K562 (cell line): Measurements from ENCODE around the gene RNF166. TPM values are rescaled to one million over a fixed set of nuclear protein-coding genes. Genes with fewer than 3 reads are reported as not detected.
A peak's percentile ranks its signal among the peaks of the same experiment; 100 is the strongest.

Source experiments
- BRD9 ChIP-seq: fragments of 450-650 bp; IDR thresholded peaks from 2 replicates; pipeline ENCODE4 v1.6.1; 2018; ENCODE audit warnings: low read depth; ENCODE audit not compliant: partially characterized antibody
- C11orf30 ChIP-seq: fragments of 450-650 bp; IDR thresholded peaks from 2 replicates; pipeline ENCODE4 v1.6.1; 2016; ENCODE audit warnings: low read depth, mild to moderate bottlenecking
- CC2D1A ChIP-seq: fragments of 450-650 bp; IDR thresholded peaks from 2 replicates; pipeline ENCODE4 v1.6.1; 2017; ENCODE audit warnings: mild to moderate bottlenecking
- CEBPG ChIP-seq, 3 experiments: fragments of 200-800 bp in 1 of 3; sonication (Bioruptor generic) in 1 of 3; sonication (generic) in 1 of 3; formaldehyde crosslinking in 1 of 3; IDR thresholded peaks in 2 of 3; conservative IDR thresholded peaks in 1 of 3; 2 replicates each; pipeline versions ENCODE4 v1.6.1 to v1.8.0; 2016 to 2022; ENCODE audit warnings: missing compliant biosample characterization in 2 of 3, missing genetic modification characterization in 2 of 3, mild to moderate bottlenecking in 1 of 3, missing genetic modification reagents in 1 of 3
- ELK3 ChIP-seq: fragments of 450-650 bp; formaldehyde crosslinking; IDR thresholded peaks from 2 replicates; pipeline ENCODE4 v1.4.0; 2020; ENCODE audit warnings: mild to moderate bottlenecking
- ERF ChIP-seq: fragments of 450-650 bp; formaldehyde crosslinking; IDR thresholded peaks from 2 replicates; pipeline ENCODE4 v1.4.0; 2020; ENCODE audit warnings: mild to moderate bottlenecking, mixed read lengths
- FOS ChIP-seq: IDR thresholded peaks from 3 replicates; pipeline ENCODE4 v1.6.1; 2011; ENCODE audit not compliant: insufficient read length; ENCODE audit errors: extremely low read depth
- GATAD2A ChIP-seq: fragments of 450-650 bp; IDR thresholded peaks from 2 replicates; pipeline ENCODE4 v1.6.1; 2017
- HMBOX1 ChIP-seq: sonication (generic); IDR thresholded peaks from 2 replicates; pipeline ENCODE4 v1.6.1; 2016
- JUN ChIP-seq, 2 experiments: sonication (generic) in 1 of 2; formaldehyde crosslinking in 1 of 2; IDR thresholded peaks; 2 replicates each; pipeline versions ENCODE4 v1.6.1 to v1.8.0; 2012 to 2022; ENCODE audit warnings: borderline replicate concordance in 2 of 2, mild to moderate bottlenecking in 2 of 2, improper control_type of control experiment in 1 of 2, low read depth in 1 of 2, low read length in 1 of 2, missing genetic modification reagents in 1 of 2
- MED1 ChIP-seq: sonication (generic); formaldehyde crosslinking; IDR thresholded peaks from 2 replicates; pipeline ENCODE4 v1.8.1; 2023; ENCODE audit warnings: missing genetic modification reagents, borderline replicate concordance
- MITF ChIP-seq: IDR thresholded peaks from 2 replicates; pipeline ENCODE4 v1.6.1; 2014; ENCODE audit warnings: antibody characterized with exemption
- NCOR1 ChIP-seq: fragments of 450-650 bp; IDR thresholded peaks from 2 replicates; pipeline ENCODE4 v1.6.1; 2016; ENCODE audit warnings: mild to moderate bottlenecking, moderate library complexity
- POLR2AphosphoS2 ChIP-seq: IDR thresholded peaks from 2 replicates; pipeline ENCODE4 v1.6.1; 2012; ENCODE audit warnings: low read length, improper control_type of control experiment
- SREBF1 ChIP-seq: fragments of 150-350 bp; IDR thresholded peaks from 2 replicates; pipeline ENCODE4 v1.6.1; 2014; ENCODE audit warnings: antibody characterized with exemption, low read depth, low read length, borderline replicate concordance
- SRSF3 ChIP-seq: fragments of 200-400 bp; formaldehyde crosslinking; IDR thresholded peaks from 2 replicates; pipeline ENCODE4 v1.6.1; 2016; ENCODE audit warnings: mild to moderate bottlenecking, low read length, moderate library complexity; ENCODE audit not compliant: insufficient read depth
- SRSF7 ChIP-seq: fragments of 200-400 bp; formaldehyde crosslinking; optimal IDR thresholded peaks from 2 replicates; pipeline ENCODE3; 2017; ENCODE audit warnings: mild to moderate bottlenecking, low read depth, low read length
- SUPT5H ChIP-seq: fragments of 450-650 bp; IDR thresholded peaks from 2 replicates; pipeline ENCODE4 v1.6.1; 2016
- THRAP3 ChIP-seq: fragments of 450-650 bp; IDR thresholded peaks from 2 replicates; pipeline ENCODE4 v1.6.1; 2016; ENCODE audit warnings: mild to moderate bottlenecking, inconsistent platforms, borderline replicate concordance
- ZFPM2 ChIP-seq: fragments of 250-450 bp; sonication (Bioruptor Pico); IDR thresholded peaks from 2 replicates; pipeline ENCODE4 v1.5.1; 2022; ENCODE audit warnings: mild to moderate bottlenecking
- ZHX1 ChIP-seq: fragments of 150-350 bp; conservative IDR thresholded peaks from 2 replicates; pipeline ENCODE4 v1.6.1; 2014; ENCODE audit warnings: low read length
- ZNF354B ChIP-seq: fragments of 250-450 bp; sonication (Bioruptor Pico); IDR thresholded peaks from 2 replicates; pipeline ENCODE4 v1.4.0; 2020
- ZNF41 ChIP-seq: fragments of 250-450 bp; sonication (Bioruptor Pico); conservative IDR thresholded peaks from 2 replicates; pipeline ENCODE4 v1.4.0; 2020; ENCODE audit warnings: mild to moderate bottlenecking
- ZNF77 ChIP-seq: fragments of 250-450 bp; sonication (Bioruptor Pico); IDR thresholded peaks from 2 replicates; pipeline ENCODE4 v1.5.0; 2020
- ZNF778 ChIP-seq: fragments of 450-650 bp; formaldehyde crosslinking; IDR thresholded peaks from 2 replicates; pipeline ENCODE4 v1.4.0; 2020; ENCODE audit warnings: mild to moderate bottlenecking, moderate library complexity
- polyA plus RNA-seq, 8 experiments: library from polyadenylated mRNA; depleted of rRNA in 4 of 8; stranded (reverse) in 5 of 8; unstranded in 3 of 8; fragments of >200 nt; fragmentation: Nextera tagmentation in 2 of 8; fragmentation: Illumina TruSeq in 1 of 8; extraction: Ambion mirVana in 2 of 8; extraction: Trizol in 1 of 8; gene quantifications; 2 replicates each; pipeline versions ENCODE4 v1.2.1 to v1.2.3, GENCODE V29; 2011 to 2014; ENCODE audit warnings: inconsistent platforms in 1 of 8, missing spikeins in 1 of 8
- total RNA-seq, 7 experiments: library from RNA; depleted of rRNA in 6 of 7; stranded (reverse); fragments of >200 nt in 6 of 7; fragmentation: Illumina TruSeq in 2 of 7; extraction: Trizol in 2 of 7; gene quantifications; 2 replicates each; pipeline versions ENCODE4 v1.2.1 to v1.2.3, GENCODE V29; 2011 to 2021; ENCODE audit warnings: low replicate concordance in 1 of 7

Gene RNF166
- total and polyA plus RNA-seq, 9 of the 15 experiments (the other 6 are each of a cell fraction or from before 2014, with no cell fraction given), result 0.56 to 60.3 (median 19.5) TPM

GRCh38 chr16:88650749-88651275 is 55.4 kb downstream of the RNF166 start, which contains the start of gene CYBA (continued):
- 0 out of 2 replicates have a peak, but pooled peaks have one; percentile 79 for TF ChIP-seq POLR2AphosphoS2
- no peak for TF ChIP-seq ZHX1
- no peak for TF ChIP-seq BRD9
- no peak for TF ChIP-seq ELK3 (CRISPR knock-in tag)
- no peak for TF ChIP-seq CC2D1A
- TF ChIP-seq THRAP3, result no peak
- no peak for TF ChIP-seq GATAD2A
- TF ChIP-seq SRSF3, result no peak
- no peak for TF ChIP-seq MED1
- peak; percentile 91 for TF ChIP-seq SUPT5H
- TF ChIP-seq CEBPG (CRISPR knock-in tag; IDR thresholded peaks at IDR 0.05), result 0 out of 2 replicates have a peak, but pooled peaks have one; percentile 44
- no peak for TF ChIP-seq CEBPG (tag; conservative IDR thresholded peaks at IDR 0.05 in 1 of 2, IDR thresholded peaks at IDR 0.05 in 1 of 2)
- no peak for TF ChIP-seq MITF
- no peak for TF ChIP-seq JUN (IDR thresholded peaks at IDR 0.05; ENCODE audit: borderline replicate concordance, low read depth, low read length)
- no peak for TF ChIP-seq JUN (CRISPR knock-in tag; IDR thresholded peaks at IDR 0.05; ENCODE audit: borderline replicate concordance)
- no peak for TF ChIP-seq ZNF77 (CRISPR knock-in tag)
- TF ChIP-seq FOS, result no peak
- no peak for TF ChIP-seq NCOR1
- no peak for TF ChIP-seq ZNF354B (CRISPR knock-in tag)
- no peak for TF ChIP-seq ZFPM2
- TF ChIP-seq ZNF41 (CRISPR knock-in tag), result no peak
- TF ChIP-seq SRSF7, result no peak
- no peak for TF ChIP-seq ERF (CRISPR knock-in tag)
- no peak for TF ChIP-seq SREBF1
- TF ChIP-seq ZNF778 (CRISPR knock-in tag), result no peak
- TF ChIP-seq HMBOX1, result no peak
- no peak for TF ChIP-seq C11orf30
